Testis (tissue), 2 donors: ENCODE results near the gene RBM41.

ENCODE experiments used
- CTCF ChIP-seq, 3 experiments: fragments of 450-650 bp in 2 of 3; fragments of 200-600 bp in 1 of 3; sonication (generic) in 1 of 3; IDR thresholded peaks; one replicate each; pipeline ENCODE4 v1.5.1; 2016 to 2019; ENCODE audit warnings: antibody characterized with exemption in 3 of 3, mild to moderate bottlenecking in 2 of 3, moderate library complexity in 1 of 3
- POLR2A ChIP-seq: fragments of 450-650 bp; IDR thresholded peaks from one replicate; pipeline ENCODE4 v1.6.1; 2017; ENCODE audit warnings: antibody characterized with exemption, mild to moderate bottlenecking, moderate library complexity

- TF ChIP-seq CTCF (IDR thresholded peaks at IDR 0.05) = no peak
- no peak for TF ChIP-seq POLR2A
Observed at GRCh38 chrX:107135965-107136307, 17.3 kb upstream of the RBM41 start.
